ENCODE results near the gene PIK3AP1. TPM values are rescaled to one million over a fixed set of nuclear protein-coding genes. Genes with fewer than 3 reads are reported as not detected.

The PIK3AP1 gene
- polyA plus RNA-seq, 2 of the 4 experiments (the other 2 are of a cell fraction): 1.6 to 3.2 TPM

- DNase-seq (ENCODE audit: low read depth in 1 of 2, low spot score in 1 of 2) (no peak), ATAC-seq (no peak), FAIRE-seq (no peak)
- Histone ChIP-seq H3K27ac (no peak overlapping the region), H3K4me2 (no peak overlapping the region), H3K4me1 (peaks cover 11% of the 10 kb centered on the region), H3K9me3 (no peaks in the 10 kb centered on the region), H3K4me3 (no peak overlapping the region)
- TF ChIP-seq HEYL (CRISPR knock-in tag; IDR thresholded peaks at IDR 0.05) (no peak), PHF8 (IDR thresholded peaks at IDR 0.05; ENCODE audit: borderline replicate concordance, low read depth) (no peak), JUNB (IDR thresholded peaks at IDR 0.05) (no peak), KDM5A (IDR thresholded peaks at IDR 0.05) (no peak), RCOR1 (IDR thresholded peaks at IDR 0.05; ENCODE audit: low read depth, low read length) (no peak), E2F6 (IDR thresholded peaks at IDR 0.05; ENCODE audit: borderline replicate concordance, low read depth) (no peak)
- ChIA-PET POLR2A (no interaction called here), CTCF (interaction anchor here (0.6 to 2.3 kb wide), 3 partner anchors 11 to 464 kb away, joined by 3 to 5 read pairs (median 4); no protein-coding TSS in a partner anchor)
- 65% methylated on average over 5 of the region's 5 CpGs for WGBS (ENCODE audit: missing lambda C conversion rate)
Measured at GRCh38 chr10:96608805-96609204, 111.5 kb downstream of the PIK3AP1 start.

- H3K4me3 ChIP-seq: no peak overlapping the region
- no peaks in the 10 kb centered on the region for H3K9me3 ChIP-seq
- CTCF ChIA-PET: interaction anchor here (2.3 kb wide), 1 partner anchor 12 kb away, joined by 5 read pairs; no protein-coding TSS in a partner anchor
- FAIRE-seq (no peak), DNase-seq (ENCODE audit: low read depth in 1 of 2, low spot score in 1 of 2) (no peak), ATAC-seq (no peak)
- POLR2A ChIA-PET: no interaction called here
- no peak for TF ChIP-seq PBX3 (IDR thresholded peaks at IDR 0.05)
- TF ChIP-seq TFCP2L1 (CRISPR knock-in tag; IDR thresholded peaks at IDR 0.05): no peak
- TF ChIP-seq ESRRA (IDR thresholded peaks at IDR 0.05; ENCODE audit: borderline replicate concordance, low read length): no peak
- no peak for TF ChIP-seq SREBF2 (IDR thresholded peaks at IDR 0.05)
- no peak for TF ChIP-seq CEBPB (IDR thresholded peaks at IDR 0.05)
- no peak overlapping the region for H3K4me2 ChIP-seq
- 75% methylated on average over 3 of the region's 3 CpGs for WGBS (ENCODE audit: missing lambda C conversion rate)
- H3K4me1 ChIP-seq: peaks cover 6% of the 10 kb centered on the region; the same call in 2 of the 3 replicates
- no peak overlapping the region for H3K27ac ChIP-seq
Measured at GRCh38 chr10:96608262-96608661, 112.1 kb downstream of the PIK3AP1 start.

GRCh38 chr10:96606946-96607345, 113.4 kb downstream of the PIK3AP1 start:
- POLR2A ChIA-PET: no interaction called here
- Histone ChIP-seq H3K4me3 (no peak overlapping the region), H3K4me1 (peaks cover under 1% of the 10 kb centered on the region; the same call in 1 of the 3 replicates), H3K27ac (no peak overlapping the region), H3K9me3 (no peaks in the 10 kb centered on the region), H3K4me2 (no peak overlapping the region)
- TF ChIP-seq ELK1 (IDR thresholded peaks at IDR 0.05; ENCODE audit: low read depth, low read length): no peak
- TF ChIP-seq NPAS2 (CRISPR knock-in tag; IDR thresholded peaks at IDR 0.05; ENCODE audit: borderline replicate concordance): no peak
- no peak for TF ChIP-seq HOXB13 (CRISPR knock-in tag; IDR thresholded peaks at IDR 0.05; ENCODE audit: low read depth)
- TF ChIP-seq SMC3 (IDR thresholded peaks at IDR 0.05): no peak
- TF ChIP-seq POLR2AphosphoS2 (conservative IDR thresholded peaks at IDR 0.05; ENCODE audit: low read length): no peak
- no peak for TF ChIP-seq RCOR1 (IDR thresholded peaks at IDR 0.05; ENCODE audit: low read depth, low read length)
- no peak for TF ChIP-seq MAFK (IDR thresholded peaks at IDR 0.05; ENCODE audit: partially characterized antibody)
- TF ChIP-seq CBX2 (IDR thresholded peaks at IDR 0.05; ENCODE audit: borderline replicate concordance, low read depth): no peak
- TF ChIP-seq ZFP36 (IDR thresholded peaks at IDR 0.05; ENCODE audit: borderline replicate concordance, partially characterized antibody): no peak
- no peak for TF ChIP-seq HEYL (CRISPR knock-in tag; IDR thresholded peaks at IDR 0.05)
- TF ChIP-seq TFCP2L1 (CRISPR knock-in tag; IDR thresholded peaks at IDR 0.05): no peak
- no peak for TF ChIP-seq RARB (CRISPR knock-in tag; IDR thresholded peaks at IDR 0.05)
- no peak for TF ChIP-seq MAZ (IDR thresholded peaks at IDR 0.05; ENCODE audit: borderline replicate concordance, low read depth, low read length)
- DNase-seq (ENCODE audit: low read depth in 1 of 2, low spot score in 1 of 2): no peak
- ATAC-seq: no peak
- no peak for FAIRE-seq
- CTCF ChIA-PET: interaction anchor here (1.0 kb wide), 2 partner anchors 31 to 34 kb away, joined by 3 read pairs; no protein-coding TSS in a partner anchor
- 89% methylated on average over 1 of the region's 1 CpG for WGBS (ENCODE audit: missing lambda C conversion rate)
